Urinary bladder (tissue), 4 donors: ENCODE measurements around the gene ABCA4. TPM values are rescaled to one million over a fixed set of nuclear protein-coding genes. Genes with fewer than 3 reads are reported as not detected.
"Not testable (repeated sequence)": the region's sequence is repeated elsewhere in the genome, so short reads cannot be mapped to it uniquely, and the experiment has no call there.

Source experiments
- DNase-seq: peaks from one replicate; pipeline ENCODE4 v3.0.0-alpha.2; 2015; ENCODE audit errors: extremely low spot score
- H3K27ac ChIP-seq: one replicate; pipeline ENCODE4 v1.5.1; 2013; ENCODE audit warnings: low read depth, mild to moderate bottlenecking, moderate library complexity
- H3K36me3 ChIP-seq: one replicate; pipeline ENCODE4 v1.6.1; 2013; ENCODE audit warnings: mild to moderate bottlenecking, moderate library complexity; ENCODE audit not compliant: insufficient read depth
- H3K4me1 ChIP-seq: one replicate; pipeline ENCODE4 v1.6.1; 2013; ENCODE audit warnings: mild to moderate bottlenecking, moderate library complexity; ENCODE audit not compliant: insufficient read depth
- H3K4me3 ChIP-seq: one replicate; pipeline ENCODE4 v1.5.1; 2013; ENCODE audit warnings: low read depth, low read length
- WGBS: extraction: QIAGEN DNeasy Blood & Tissue Kit; methylation state at CpG from one replicate; pipeline ENCODE4 v1.1.7; 2013; 5-methylcytosine and 5-hydroxymethylcytosine counted together
- polyA plus RNA-seq: library from polyadenylated mRNA; stranded (reverse); fragments of 200-250 nt; gene quantifications from one replicate; pipeline ENCODE4 v1.2.3, GENCODE V29; 2013
- total RNA-seq: library from RNA; depleted of rRNA; stranded (reverse); fragments of >200 nt; gene quantifications from one replicate; pipeline ENCODE4 v1.2.3, GENCODE V29; 2014
- donor health status: healthy with polysubstance abuse.
- donor health status: healthy.

Gene ABCA4
- total and polyA plus RNA-seq, 2 donors = 0.37 to 0.90 TPM

DNA sequence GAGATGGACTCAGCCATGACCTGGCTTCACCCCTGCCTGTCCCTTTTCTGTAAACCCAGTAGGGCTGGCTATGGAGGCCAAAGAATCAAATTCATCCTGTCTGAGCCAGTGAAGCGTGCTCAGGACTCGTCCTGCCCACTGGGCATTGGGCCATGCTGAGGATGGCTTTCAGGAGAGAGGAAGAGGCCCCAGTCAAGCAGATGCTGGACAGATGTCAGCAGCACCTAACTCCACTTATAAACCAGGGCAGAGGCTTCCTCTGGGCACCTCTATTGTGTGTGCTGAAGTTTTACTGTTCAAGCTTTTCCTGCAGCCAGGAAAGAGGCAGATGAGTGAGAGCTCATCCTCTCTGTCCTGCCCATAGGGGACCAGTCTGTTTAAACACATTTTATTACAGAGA, 114.3 kb downstream of the ABCA4 start:
- 75% methylated on average over 2 of the region's 2 CpGs for WGBS
- no peak for DNase-seq
- no peaks in the 10 kb centered on the region for H3K4me1 ChIP-seq
- H3K27ac ChIP-seq = no peak overlapping the region
- no peaks in the 10 kb centered on the region for H3K36me3 ChIP-seq
- H3K4me3 ChIP-seq = no peak overlapping the region

DNA sequence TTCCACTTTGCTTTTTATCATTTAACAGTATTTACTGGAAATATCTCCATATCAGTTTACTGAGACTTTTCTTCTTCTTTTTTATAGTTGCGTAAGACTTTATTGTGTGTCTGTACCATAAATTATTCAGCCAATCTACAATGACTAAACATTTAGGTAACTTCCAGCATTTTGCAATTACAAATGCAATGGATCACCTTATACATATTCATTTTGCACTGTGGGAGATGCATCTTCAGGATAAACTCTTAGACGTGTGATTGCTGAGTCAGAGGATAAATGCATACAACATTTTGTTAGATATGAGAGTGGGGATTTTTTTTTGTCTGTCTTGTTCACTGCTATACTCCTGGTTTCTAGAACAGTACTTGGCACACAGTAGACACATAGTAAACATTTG, 116.0 kb downstream of the ABCA4 start:
- 57% methylated on average over 2 of the region's 2 CpGs for WGBS
- H3K36me3 ChIP-seq = no peaks in the 10 kb centered on the region

DNA sequence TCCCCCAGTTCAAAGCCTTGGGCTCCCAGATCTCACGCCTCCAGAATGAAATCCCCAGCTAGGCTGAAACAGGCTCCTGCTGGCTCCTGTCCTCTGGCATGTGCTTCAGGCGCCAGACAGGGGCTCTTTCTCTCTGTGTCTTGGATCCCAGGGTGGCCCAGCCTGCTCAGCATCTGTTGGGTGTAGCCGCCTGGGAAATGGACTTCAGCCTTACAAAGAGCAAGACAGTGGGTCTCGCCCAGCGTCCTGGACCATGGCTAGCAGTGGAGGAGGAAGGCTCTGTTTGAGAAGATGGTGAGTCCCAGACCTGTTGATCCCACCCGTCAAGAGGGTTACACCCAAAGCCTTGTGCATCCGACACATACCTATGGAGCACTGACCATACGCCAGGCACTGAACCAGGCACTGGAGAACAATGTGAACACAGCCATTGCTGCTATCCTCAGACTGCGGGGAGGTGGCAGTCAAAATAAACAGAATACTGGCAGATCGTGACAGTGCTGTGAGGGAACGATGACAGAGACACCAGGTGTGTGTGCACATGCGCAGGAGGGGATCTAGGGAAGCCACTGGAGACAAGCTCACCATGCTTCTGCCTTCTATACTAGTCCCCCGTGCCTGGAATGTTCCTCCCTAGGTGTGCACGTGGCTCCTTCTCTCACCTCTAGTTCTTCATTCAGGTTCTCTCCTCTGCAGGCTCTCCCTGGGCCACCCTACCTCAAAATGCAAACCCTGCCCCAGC, 118.7 kb downstream of the ABCA4 start:
- Histone ChIP-seq H3K36me3 (no peaks in the 10 kb centered on the region), H3K4me1 (no peaks in the 10 kb centered on the region), H3K4me3 (no peak overlapping the region), H3K27ac (no peak overlapping the region)
- no peak for DNase-seq
- WGBS = 89% methylated on average over 14 of the region's 14 CpGs

More for the DNA sequence above, 116.0 kb downstream of the ABCA4 start:
- Histone ChIP-seq H3K4me3 (no peak overlapping the region), H3K4me1 (no peaks in the 10 kb centered on the region), H3K27ac (no peak overlapping the region)
- no peak for DNase-seq

DNA sequence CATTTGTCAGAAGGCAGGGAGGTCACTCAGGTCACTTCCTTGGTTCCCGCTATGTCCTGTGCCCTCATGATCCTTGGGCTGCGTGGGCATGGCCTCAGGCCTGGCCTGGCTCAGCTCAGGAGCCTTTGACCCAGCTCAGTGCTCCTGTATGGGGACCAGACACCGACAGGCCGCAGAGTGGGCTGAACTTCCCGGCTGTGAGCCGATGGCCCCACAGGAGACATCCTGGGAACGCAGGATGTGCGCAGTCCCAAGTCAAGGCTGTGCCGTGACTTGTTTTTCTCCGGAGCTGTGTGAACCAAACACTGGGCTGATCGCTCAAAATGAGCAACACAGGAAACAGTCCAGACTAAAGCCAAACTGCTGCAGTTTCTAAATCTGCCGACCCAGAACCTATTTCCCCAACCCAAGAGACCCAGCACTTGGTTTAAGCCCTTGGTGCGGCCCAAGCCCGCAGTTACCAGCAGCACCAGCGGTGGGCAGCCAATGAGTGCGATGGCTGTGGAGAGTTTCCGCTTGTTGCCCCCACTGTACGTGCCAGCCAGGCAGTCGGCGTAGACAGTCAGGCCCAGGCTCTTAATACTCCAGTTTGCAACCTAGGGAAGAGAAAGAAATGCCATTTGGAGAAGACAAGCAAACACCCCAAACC, 119.4 kb downstream of the ABCA4 start:
- 94% methylated on average over 20 of the region's 20 CpGs for WGBS
- no peak for DNase-seq
- no peak overlapping the region for H3K4me3 ChIP-seq

DNA sequence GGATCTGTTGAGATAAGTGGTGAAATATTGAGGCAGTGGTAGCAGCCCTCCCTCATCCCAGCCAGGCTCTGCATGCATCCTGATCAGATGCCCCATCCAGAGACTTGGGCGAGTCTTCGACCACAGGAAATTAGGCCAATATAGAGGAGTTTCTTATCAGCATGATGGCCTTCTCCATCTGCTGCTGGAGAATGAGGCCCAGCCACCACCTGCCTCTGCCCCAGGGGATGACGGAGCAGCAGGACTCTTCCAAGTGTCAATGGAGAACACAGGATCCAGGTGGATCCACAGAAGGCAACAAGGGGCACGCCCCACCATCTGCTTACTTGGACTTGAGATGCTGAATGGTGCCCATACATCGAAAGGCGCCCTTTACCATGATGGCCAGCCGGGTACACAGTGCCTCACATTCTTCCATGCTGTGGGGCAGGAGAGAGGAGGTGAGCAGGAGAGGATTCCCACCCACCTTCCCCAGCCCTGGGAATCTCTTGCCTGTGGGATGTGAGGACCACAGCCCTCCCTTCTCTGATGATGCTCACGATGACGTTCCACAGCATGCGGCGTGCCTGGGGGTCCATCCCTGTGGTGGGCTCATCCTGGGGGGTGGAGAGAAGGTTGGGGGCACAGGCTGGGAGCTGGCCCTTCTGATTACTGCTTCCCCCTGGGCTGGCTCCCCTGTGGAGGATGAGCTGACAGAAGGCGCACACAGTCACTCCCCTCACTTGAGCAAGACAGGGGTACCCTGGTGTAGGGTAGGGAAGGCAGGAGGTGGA, 120.3 kb downstream of the ABCA4 start:
- 95% methylated on average over 12 of the region's 12 CpGs for WGBS
- no peak overlapping the region for H3K4me3 ChIP-seq

More for the DNA sequence above, 119.4 kb downstream of the ABCA4 start:
- Histone ChIP-seq H3K27ac (no peak overlapping the region), H3K4me1 (no peaks in the 10 kb centered on the region), H3K36me3 (no peaks in the 10 kb centered on the region)

DNA sequence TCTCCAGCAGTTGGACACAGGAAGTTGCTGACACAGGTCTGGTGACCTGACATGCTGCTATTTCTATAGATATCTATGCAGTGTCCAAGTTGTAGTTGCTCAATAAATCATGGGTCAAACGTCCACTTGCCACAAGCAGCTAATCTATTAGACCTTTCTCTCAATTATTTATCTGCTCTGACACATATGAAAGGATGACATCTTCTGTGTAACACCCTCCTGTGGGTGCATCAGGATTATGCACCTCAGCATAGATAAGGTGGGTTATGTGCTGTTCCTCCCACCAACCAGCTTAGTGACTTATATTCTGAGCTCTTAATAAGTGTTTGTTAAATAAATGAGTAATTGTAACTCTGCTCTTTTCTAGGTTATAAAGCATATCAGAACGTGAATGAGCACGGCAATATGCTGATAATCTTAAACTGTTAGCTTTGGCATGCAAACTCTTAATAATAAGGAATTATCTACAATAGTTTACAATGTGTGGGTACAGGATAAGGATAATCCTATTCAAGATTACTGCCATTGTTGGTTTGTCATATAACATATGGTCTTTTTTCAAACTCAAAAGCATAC, 121.0 kb downstream of the ABCA4 start:
- no peak for DNase-seq
- H3K36me3 ChIP-seq = no peaks in the 10 kb centered on the region
- H3K4me3 ChIP-seq = no peak overlapping the region
- no peaks in the 10 kb centered on the region for H3K4me1 ChIP-seq
- no peak overlapping the region for H3K27ac ChIP-seq
- WGBS = 62% methylated on average over 3 of the region's 3 CpGs

More for the DNA sequence above, 120.3 kb downstream of the ABCA4 start:
- DNase-seq = no peak
- H3K36me3 ChIP-seq = no peaks in the 10 kb centered on the region
- no peaks in the 10 kb centered on the region for H3K4me1 ChIP-seq
- H3K27ac ChIP-seq = no peak overlapping the region

DNA sequence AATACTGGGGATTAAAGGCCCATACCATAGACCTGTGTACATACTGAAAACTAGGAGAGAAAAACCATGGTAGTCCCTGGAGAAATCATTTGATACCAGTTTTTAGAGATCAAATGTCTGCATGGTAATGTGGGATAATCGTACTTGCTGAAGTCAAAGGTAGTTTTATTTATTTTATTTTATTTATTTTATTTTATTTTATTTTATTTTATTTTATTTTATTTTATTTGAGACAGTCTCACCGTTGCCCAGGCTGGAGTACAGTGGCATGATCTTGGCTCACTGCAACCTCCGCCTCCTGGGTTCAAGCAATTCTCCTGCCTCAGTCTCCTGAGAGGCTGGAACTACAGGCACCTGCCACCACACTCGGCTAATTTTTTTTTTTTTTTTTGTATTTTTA, 122.4 kb downstream of the ABCA4 start:
- H3K4me3 ChIP-seq, H3K27ac ChIP-seq, DNase-seq, H3K36me3 ChIP-seq, H3K4me1 ChIP-seq: not testable (repeated sequence)
- WGBS = 96% methylated on average over 4 of the region's 4 CpGs

DNA sequence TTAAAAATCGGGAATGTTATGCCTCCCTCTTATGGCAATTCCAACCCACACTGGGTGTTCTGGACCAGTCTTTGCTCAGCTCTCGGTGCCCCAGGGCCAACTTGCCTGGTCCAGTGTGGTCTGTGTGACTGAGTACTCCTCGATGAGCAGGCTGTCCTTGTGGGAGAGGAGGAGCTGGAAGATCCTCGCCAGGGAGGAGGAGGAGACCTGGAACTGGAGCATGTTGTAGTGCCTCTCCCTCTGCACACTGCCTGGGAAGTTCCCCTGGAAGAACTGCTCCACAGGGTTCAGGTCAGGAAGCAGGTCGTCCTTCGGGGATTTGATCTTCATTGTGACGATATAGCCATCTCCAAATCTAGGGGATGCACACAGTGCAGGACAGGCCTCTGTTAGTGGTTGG, 123.2 kb downstream of the ABCA4 start:
- WGBS = 84% methylated on average over 7 of the region's 7 CpGs
- DNase-seq = no peak
- no peaks in the 10 kb centered on the region for H3K4me1 ChIP-seq
- H3K36me3 ChIP-seq = no peaks in the 10 kb centered on the region
- H3K4me3 ChIP-seq = no peak overlapping the region
- H3K27ac ChIP-seq = no peak overlapping the region

DNA sequence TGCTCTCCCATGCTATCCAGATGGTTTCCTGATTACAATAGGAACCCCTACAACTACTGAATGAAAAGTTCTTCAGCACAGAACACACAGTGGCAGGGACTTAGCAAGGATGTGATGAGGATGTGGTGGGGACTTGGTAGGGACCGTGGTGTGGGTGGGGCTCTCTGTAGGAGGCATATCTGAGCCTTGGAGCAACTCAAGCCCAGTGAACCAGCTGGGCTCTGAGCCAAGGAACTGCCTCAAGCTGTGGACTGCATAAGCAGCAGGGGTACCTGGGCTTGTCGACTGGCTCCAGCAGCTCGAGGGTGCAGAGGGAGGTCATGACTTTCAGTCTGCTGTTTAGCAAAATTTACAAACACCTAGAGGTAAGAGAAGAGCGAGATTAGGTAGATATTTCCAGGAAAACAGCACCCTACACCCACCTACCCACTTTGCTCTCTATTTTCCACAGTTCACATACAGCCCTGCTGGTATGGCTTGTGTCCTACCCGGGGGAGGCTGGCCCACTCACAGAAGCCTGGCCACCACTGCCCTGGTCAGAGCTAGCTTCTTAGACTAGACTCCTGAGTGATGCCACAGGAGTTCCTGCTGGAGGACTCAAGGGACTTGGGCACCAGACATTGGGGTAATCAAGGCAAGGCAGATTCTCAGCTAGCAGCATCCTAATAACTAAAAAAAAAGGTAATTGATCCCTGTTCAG, 125.0 kb downstream of the ABCA4 start:
- Histone ChIP-seq H3K4me3 (no peak overlapping the region), H3K4me1 (no peaks in the 10 kb centered on the region), H3K36me3 (no peaks in the 10 kb centered on the region), H3K27ac (no peak overlapping the region)
- WGBS = 41% methylated on average over 5 of the region's 5 CpGs
- no peak for DNase-seq

DNA sequence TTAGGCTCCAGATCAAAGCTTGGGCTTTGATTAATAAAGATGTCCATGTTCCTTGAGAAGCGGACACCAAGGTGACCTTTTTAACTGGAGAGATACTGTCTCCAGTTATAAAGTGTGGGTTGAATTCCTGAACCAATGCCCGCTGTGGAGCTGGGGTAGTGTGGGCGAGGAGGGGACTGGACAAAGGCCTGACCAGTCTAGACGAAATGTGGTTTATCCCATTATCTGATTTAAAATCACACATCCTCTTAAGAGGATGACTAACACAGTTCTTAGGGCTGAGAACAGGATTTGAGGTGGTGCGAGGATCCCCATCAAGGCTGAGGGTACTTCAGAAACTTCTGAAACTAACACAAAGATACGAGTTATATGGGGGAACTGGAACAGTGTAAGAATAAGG, 127.2 kb downstream of the ABCA4 start:
- WGBS = 75% methylated on average over 6 of the region's 6 CpGs
- no peak overlapping the region for H3K4me3 ChIP-seq
- H3K36me3 ChIP-seq = no peaks in the 10 kb centered on the region
- DNase-seq = no peak
- no peak overlapping the region for H3K27ac ChIP-seq
- no peaks in the 10 kb centered on the region for H3K4me1 ChIP-seq

DNA sequence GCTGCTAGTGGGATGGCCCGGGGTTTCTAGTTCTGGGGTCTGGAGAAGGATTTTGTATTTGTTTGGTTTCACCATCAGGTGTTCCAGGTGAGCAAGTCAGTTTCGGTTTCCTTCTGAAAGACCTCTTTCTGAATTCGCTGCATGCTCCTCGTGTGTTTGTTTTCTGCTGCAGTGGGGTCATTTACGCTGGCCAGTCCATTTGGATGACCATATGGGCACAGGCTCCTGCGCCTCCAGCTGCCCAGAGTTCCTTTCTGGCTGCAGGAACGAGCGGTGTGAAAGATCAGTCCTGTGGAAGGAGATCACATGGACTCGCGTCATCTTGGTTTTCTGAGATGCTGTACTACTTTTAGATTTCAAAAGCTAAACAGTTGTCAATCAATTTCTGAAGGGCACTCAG, 128.0 kb downstream of the ABCA4 start:
- no peaks in the 10 kb centered on the region for H3K4me1 ChIP-seq
- 92% methylated on average over 10 of the region's 10 CpGs for WGBS
- DNase-seq = no peak
- H3K27ac ChIP-seq = no peak overlapping the region
- no peaks in the 10 kb centered on the region for H3K36me3 ChIP-seq
- no peak overlapping the region for H3K4me3 ChIP-seq

DNA sequence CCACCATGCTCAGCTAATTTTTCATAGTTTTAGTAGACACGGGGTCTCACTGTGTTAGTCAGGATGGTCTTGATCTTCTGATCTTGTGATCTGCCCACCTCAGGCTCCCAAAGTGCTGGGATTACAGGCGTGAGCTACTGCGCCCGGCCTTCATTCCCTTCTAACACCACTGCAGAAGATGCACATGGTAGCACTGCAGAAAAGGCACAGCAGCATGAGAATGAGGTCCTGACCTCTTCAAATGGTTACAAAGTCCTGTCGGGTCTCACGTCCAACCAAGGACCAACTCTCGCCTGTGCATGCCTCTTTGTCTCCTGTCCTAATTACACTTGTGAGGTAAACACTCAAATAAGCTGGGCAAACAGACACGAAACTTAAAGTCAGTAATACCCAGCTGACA, 128.8 kb downstream of the ABCA4 start:
- WGBS = 92% methylated on average over 8 of the region's 8 CpGs
- H3K36me3 ChIP-seq = no peaks in the 10 kb centered on the region

DNA sequence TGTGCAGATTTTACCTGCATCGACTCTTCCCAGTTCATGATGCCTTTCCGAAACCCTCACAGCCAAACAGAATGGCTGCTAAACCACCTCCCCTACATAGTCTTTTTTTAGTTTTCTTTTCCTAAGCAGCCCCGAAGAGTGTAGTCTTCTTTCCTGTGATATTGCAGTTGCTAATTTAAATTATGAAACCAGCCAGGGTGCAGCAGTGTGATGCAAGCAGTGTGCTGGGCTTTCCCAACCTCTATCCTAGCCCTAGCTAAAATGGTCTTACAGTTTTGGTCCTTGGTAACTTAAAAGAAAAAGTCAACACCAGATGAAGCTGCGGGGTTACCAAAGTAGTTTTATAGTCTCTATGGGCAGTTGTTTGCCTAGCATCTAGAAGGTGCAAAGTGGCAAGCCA, 129.7 kb downstream of the ABCA4 start:
- no peak overlapping the region for H3K4me3 ChIP-seq
- no peaks in the 10 kb centered on the region for H3K36me3 ChIP-seq
- no peaks in the 10 kb centered on the region for H3K4me1 ChIP-seq
- H3K27ac ChIP-seq = no peak overlapping the region
- DNase-seq = no peak
- WGBS = 90% methylated on average over 4 of the region's 4 CpGs

More for the DNA sequence above, 128.8 kb downstream of the ABCA4 start:
- DNase-seq = no peak
- H3K4me3 ChIP-seq = no peak overlapping the region
- H3K27ac ChIP-seq = no peak overlapping the region
- no peaks in the 10 kb centered on the region for H3K4me1 ChIP-seq
